Breast epithelium (tissue), 4 donors: ENCODE results near the gene AGAP1. TPM values are rescaled to one million over a fixed set of nuclear protein-coding genes. Genes with fewer than 3 reads are reported as not detected.

Experiments
- DNase-seq, 2 donors: peaks; one replicate each; pipeline ENCODE4 v3.0.0-alpha.2; 2019; ENCODE audit warnings: low spot score in 2 of 2
- H3K27ac ChIP-seq, 2 donors: fragments of 200-600 bp; sonication (generic) in 1 of 2; one replicate each; pipeline ENCODE4 v1.5.1; 2016 to 2019; ENCODE audit warnings: mild to moderate bottlenecking in 1 of 2
- H3K27me3 ChIP-seq, 2 donors: fragments of 200-600 bp; sonication (generic) in 1 of 2; one replicate each; pipeline versions ENCODE4 v1.5.1 to v1.6.0; 2017 to 2019; ENCODE audit warnings: control low read depth in 1 of 2, mild to moderate bottlenecking in 1 of 2
- H3K36me3 ChIP-seq: fragments of 200-600 bp; one replicate; pipeline ENCODE4 v1.5.1; 2019
- H3K4me1 ChIP-seq, 2 donors: fragments of 200-600 bp; sonication (generic); one replicate each; pipeline ENCODE4 v1.5.1; 2016 to 2019; ENCODE audit warnings: control low read depth in 1 of 2
- H3K4me3 ChIP-seq, 3 donors: fragments of 200-600 bp; sonication (generic); 1 replicate in 2 of 3; 2 replicates in 1 of 3; pipeline ENCODE4 v1.5.1; 2016 to 2019; ENCODE audit warnings: mild to moderate bottlenecking in 3 of 3, moderate library complexity in 2 of 3
- H3K9me3 ChIP-seq, 2 donors: fragments of 200-600 bp; sonication (generic) in 1 of 2; one replicate each; pipeline ENCODE4 v1.5.1; 2016 to 2019; ENCODE audit warnings: control low read depth in 1 of 2
- POLR2A ChIP-seq: fragments of 450-650 bp; IDR thresholded peaks from one replicate; pipeline ENCODE4 v1.6.1; 2016; ENCODE audit warnings: antibody characterized with exemption, mild to moderate bottlenecking, moderate library complexity
- POLR2AphosphoS5 ChIP-seq, 3 donors: sonication (generic); formaldehyde crosslinking; IDR thresholded peaks; one replicate each; pipeline ENCODE4 v1.6.1; 2017; ENCODE audit warnings: antibody characterized with exemption in 3 of 3
- intact Hi-C: fragments of 100-400 bp; cut with DNase I; formaldehyde crosslinking; loops from one replicate; pipeline ENCODE4 v1.15.1; 2023; ENCODE audit warnings: low total_unique reads
- total RNA-seq, 3 donors: library from RNA; depleted of rRNA; stranded (reverse); fragments of >200 nt; gene quantifications; one replicate each; pipeline ENCODE4 v1.1.0, GENCODE V29; 2016
- TF ChIP-seq, protein P1 (sequence below), 3 donors: fragments of 450-650 bp; IDR thresholded peaks; one replicate each; pipeline ENCODE4 v1.5.1; 2016 to 2017; ENCODE audit warnings: antibody characterized with exemption in 3 of 3, mild to moderate bottlenecking in 3 of 3, moderate library complexity in 3 of 3

Gene AGAP1
- total RNA-seq, 3 donors from 2014 or later, result 19.7 to 27.1 (median 25.9) TPM

GRCh38 chr2:235639885-235640284 lies 146.0 kb downstream of the AGAP1 start:
- no peak overlapping the region for H3K4me3 ChIP-seq
- peaks cover 0 to 4% of the 10 kb centered on the region in 2 donors for H3K4me1 ChIP-seq
- no peak for DNase-seq
- TF ChIP-seq POLR2AphosphoS5 (IDR thresholded peaks at IDR 0.05) (no peak), POLR2A (no peak)
- TF ChIP-seq, protein P1, sequence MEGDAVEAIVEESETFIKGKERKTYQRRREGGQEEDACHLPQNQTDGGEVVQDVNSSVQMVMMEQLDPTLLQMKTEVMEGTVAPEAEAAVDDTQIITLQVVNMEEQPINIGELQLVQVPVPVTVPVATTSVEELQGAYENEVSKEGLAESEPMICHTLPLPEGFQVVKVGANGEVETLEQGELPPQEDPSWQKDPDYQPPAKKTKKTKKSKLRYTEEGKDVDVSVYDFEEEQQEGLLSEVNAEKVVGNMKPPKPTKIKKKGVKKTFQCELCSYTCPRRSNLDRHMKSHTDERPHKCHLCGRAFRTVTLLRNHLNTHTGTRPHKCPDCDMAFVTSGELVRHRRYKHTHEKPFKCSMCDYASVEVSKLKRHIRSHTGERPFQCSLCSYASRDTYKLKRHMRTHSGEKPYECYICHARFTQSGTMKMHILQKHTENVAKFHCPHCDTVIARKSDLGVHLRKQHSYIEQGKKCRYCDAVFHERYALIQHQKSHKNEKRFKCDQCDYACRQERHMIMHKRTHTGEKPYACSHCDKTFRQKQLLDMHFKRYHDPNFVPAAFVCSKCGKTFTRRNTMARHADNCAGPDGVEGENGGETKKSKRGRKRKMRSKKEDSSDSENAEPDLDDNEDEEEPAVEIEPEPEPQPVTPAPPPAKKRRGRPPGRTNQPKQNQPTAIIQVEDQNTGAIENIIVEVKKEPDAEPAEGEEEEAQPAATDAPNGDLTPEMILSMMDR (IDR thresholded peaks at IDR 0.05), result no peak
- peak overlapping the region; percentile 48 to 81 for H3K27ac ChIP-seq
- no peaks in the 10 kb centered on the region for H3K36me3 ChIP-seq
- no peaks in the 10 kb centered on the region for H3K27me3 ChIP-seq
- intact Hi-C loops, result no loop called here
- H3K9me3 ChIP-seq, result no peaks in the 10 kb centered on the region

DNA sequence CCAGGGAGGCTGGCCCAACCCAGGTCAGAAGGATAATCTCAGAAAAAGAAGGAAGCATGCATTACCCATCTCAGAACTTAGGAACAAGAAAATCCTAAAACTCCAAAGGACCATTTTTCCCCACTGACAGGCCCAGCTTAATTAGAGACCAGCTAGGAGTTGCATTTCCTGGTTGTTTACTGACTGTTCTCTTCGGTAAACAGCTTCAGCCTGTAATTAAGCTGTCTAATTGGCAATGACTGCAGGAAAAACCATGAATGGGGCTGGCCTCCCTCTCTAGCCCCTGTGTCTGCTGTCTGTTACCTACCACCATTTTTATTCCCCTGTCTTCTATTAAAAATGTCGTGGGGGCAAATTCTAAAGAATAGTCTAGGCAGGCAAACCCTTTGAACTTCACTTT lies 146.5 kb downstream of the AGAP1 start:
- intact Hi-C loops, result no loop called here
- Histone ChIP-seq H3K27me3 (no peaks in the 10 kb centered on the region), H3K36me3 (no peaks in the 10 kb centered on the region), H3K9me3 (no peaks in the 10 kb centered on the region), H3K27ac (peak overlapping the region in 1 of 2 donors; percentile 48), H3K4me1 (peaks cover 0 to 4% of the 10 kb centered on the region in 2 donors), H3K4me3 (no peak overlapping the region)
- TF ChIP-seq POLR2A (no peak), POLR2AphosphoS5 (IDR thresholded peaks at IDR 0.05) (no peak)
- no peak for DNase-seq

DNA sequence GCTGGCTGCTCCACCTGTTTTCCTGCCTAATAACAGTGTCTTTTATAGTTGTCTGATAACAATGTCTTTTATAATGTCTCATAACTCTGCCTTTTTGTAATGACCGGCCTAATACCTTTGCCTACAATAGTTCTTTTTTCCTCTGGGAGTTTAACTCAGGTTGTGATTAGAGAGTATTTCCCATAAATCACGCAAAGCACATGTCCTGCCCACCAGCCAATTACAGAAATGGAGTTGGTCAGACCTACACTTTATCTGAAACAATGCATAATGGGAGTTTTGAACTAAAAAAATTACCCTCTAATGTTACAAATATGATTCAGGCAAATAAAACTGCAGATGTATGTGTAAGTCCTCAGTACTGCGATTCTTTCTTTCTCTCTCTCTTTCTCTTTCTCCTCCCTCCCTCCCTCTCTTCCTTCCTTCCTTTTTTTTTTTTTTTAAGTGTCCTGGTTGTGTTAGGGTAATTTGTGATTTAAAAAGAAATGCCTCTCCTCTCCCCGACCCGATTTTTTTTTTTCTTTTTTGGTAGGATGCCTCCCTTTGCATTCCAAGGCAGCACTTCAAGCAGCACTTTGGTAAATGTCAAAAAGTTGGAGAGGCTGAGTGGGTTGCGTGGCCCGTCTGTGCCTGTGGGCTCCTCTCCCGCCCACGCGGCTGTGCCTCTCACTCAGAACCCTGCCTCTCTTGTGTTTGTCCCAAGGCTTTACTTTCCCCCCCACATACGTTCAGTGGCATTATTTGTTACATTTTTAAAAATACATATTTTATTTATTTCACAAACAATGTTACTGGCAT lies 147.3 kb downstream of the AGAP1 start:
- H3K36me3 ChIP-seq, result no peaks in the 10 kb centered on the region
- H3K27me3 ChIP-seq, result no peaks in the 10 kb centered on the region
- peaks cover 0 to 4% of the 10 kb centered on the region in 2 donors for H3K4me1 ChIP-seq
- H3K27ac ChIP-seq, result peak overlapping the region in 1 of 2 donors; percentile 48
- no peak for TF ChIP-seq POLR2AphosphoS5 (IDR thresholded peaks at IDR 0.05)
- TF ChIP-seq, protein P1 (IDR thresholded peaks at IDR 0.05), result no peak
- no peak for TF ChIP-seq POLR2A
- H3K4me3 ChIP-seq, result no peak overlapping the region
- no peaks in the 10 kb centered on the region for H3K9me3 ChIP-seq
- intact Hi-C loops, result no loop called here
- DNase-seq, result no peak

DNA sequence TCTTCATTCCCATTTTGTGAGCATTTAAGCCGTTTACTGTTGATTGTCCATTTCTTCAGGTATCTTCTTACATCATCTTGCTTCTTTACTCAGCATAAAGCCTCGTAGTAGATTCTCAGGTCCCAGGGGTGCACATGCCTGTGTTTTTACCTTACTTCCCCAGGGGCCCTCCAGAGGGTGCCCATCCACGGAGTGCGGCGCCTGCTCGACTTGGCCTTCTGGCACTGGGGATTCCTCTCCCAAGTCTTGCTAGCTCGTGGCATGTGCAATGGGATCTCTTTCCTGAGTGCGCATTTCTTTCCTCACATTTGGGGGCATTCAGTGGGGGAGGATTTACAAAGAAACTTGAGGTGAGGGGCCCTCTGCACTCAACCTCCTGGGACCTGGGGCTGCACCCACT lies 148.1 kb downstream of the AGAP1 start:
- TF ChIP-seq, protein P1 (IDR thresholded peaks at IDR 0.05), result no peak
- Histone ChIP-seq H3K36me3 (no peaks in the 10 kb centered on the region), H3K9me3 (no peaks in the 10 kb centered on the region), H3K27me3 (no peaks in the 10 kb centered on the region), H3K4me1 (peaks cover 0 to 4% of the 10 kb centered on the region in 2 donors), H3K4me3 (no peak overlapping the region), H3K27ac (peak overlapping the region in 1 of 2 donors; percentile 25)
- intact Hi-C loops, result no loop called here
- DNase-seq, result no peak

- Histone ChIP-seq H3K27me3 (no peaks in the 10 kb centered on the region), H3K4me1 (peaks cover 0 to 4% of the 10 kb centered on the region in 2 donors), H3K36me3 (no peaks in the 10 kb centered on the region), H3K4me3 (no peak overlapping the region), H3K27ac (peak overlapping the region in 1 of 2 donors; percentile 25), H3K9me3 (no peaks in the 10 kb centered on the region)
- DNase-seq, result no peak
- intact Hi-C loops, result no loop called here
- TF ChIP-seq, protein P1 (IDR thresholded peaks at IDR 0.05), result no peak
- no peak for TF ChIP-seq POLR2A
- TF ChIP-seq POLR2AphosphoS5 (IDR thresholded peaks at IDR 0.05), result no peak
Observed at GRCh38 chr2:235642446-235643098, 148.7 kb downstream of the AGAP1 start.
